ENCODE data around the gene LAMP5.

The LAMP5 gene

DNA sequence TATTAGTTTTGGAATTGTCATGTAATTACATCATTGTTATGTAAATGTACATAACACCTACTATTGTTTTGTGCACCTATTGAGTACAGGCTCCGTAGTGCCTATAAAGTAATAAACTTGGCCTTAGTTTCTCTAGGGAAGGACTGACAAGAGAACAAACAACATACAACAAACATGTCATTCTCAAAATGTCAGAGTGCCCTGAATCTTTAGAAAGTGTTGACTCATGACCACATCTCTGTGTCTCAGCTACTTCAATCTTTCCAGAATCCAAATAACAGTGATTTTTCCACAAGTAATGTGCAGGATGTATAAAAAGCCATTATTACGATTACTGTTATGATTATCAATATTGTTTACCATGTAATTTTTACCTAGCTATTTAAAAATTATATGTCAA is 17.2 kb downstream of the LAMP5 start:
- no peak for DNase-seq (ENCODE audit: insufficient read length, low spot score)

DNA sequence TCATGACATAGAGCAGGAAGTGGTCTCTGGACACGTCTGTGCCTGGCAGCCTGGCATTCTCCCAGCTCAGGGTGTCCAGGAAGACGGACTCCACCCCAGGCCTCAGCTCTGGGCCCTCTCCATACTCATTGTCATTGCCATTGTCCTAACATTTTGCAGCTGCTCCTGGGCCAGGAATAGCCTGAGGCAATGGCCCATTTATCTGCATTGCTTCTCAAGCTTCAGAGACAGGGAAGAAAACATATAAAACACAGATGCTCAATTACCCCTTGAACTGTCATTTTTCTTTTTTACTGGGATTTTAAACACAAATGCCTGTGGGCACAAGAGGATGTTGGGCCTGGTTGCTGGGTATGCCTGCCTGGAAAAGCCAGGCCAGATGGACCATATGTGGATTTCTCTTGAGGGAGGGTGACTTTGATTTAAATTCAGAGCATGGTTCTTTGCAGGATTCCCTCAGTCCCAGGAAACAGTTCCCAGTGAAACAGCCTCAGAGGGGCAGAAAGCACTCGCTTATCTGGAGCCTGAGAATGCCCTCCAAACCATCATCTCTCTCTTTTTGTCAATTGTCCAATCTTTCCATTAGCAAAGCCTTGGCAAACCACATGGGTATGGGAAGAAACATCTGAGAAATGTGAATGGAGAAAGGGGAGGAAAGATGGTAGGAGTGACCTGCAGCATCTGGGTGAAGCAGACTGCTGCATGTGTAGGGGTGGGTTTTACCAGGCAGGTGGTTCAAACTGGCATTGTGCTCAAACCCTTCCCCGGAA is 17.9 kb downstream of the LAMP5 start:
- DNase-seq (ENCODE audit: insufficient read length, low spot score) (no peak), FAIRE-seq (no peak)

More for the DNA sequence above, 17.2 kb downstream of the LAMP5 start:
- FAIRE-seq = no peak

DNA sequence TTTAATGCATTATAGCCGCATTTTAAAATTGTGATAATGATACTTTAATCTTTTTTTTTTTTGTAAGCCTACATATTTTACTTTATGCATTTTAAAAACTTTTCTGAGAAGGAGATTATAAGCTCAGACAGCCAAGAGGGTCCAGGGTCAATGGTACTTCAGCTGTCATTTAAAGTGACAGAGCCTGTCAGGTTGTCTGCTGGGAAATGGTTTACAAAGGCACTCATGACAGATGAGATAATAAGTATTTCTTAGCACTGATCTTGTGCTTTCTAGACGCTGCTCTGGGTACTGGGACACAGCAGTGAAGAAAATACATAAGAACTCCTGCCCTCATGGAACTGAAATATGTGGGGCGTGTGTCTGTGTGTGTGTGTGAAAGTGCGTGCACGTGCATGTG is 19.6 kb downstream of the LAMP5 start:
- FAIRE-seq (no peak), DNase-seq (ENCODE audit: insufficient read length, low spot score) (no peak)

DNA sequence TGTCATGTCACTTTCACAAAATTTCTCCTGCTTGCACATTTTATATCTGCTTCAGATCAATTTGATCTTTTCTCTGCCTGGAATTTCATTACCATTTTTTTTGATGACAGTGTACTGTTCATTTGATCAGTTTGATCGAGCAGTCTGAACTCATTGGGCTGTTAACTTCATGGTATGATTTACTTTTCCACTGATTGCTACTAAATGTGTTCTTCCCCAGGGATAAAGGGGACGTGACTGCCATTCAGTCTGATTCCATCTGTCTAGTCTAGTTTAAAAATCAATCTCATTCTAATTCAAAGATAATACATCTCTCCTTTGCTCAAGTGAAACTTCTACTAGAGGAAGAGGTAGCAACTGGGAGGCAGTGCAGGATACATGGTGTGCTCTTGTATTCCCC is 21.1 kb downstream of the LAMP5 start:
- no peak for FAIRE-seq
- no peak for DNase-seq (ENCODE audit: insufficient read length, low spot score)

DNA sequence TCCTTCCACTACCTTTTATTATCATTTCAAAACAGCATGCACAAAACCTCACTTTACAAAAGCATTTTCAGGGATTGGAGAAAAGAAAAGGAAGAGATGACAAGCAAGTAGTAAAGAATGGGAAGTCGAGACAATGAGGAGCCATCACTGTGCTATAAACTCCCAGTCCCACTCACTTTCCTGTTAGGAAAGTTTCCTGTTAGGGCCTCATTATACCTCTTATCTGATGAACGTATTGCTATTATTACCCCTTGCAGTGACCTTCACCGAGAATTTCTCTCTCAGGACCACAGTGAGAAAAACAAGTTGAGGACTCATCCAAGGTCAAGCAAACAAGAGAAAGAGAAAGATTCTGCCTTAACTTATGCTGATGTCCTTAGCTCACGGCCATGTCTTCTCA is 28.8 kb downstream of the LAMP5 start:
- DNase-seq (ENCODE audit: insufficient read length, low spot score) (no peak), FAIRE-seq (no peak)

DNA sequence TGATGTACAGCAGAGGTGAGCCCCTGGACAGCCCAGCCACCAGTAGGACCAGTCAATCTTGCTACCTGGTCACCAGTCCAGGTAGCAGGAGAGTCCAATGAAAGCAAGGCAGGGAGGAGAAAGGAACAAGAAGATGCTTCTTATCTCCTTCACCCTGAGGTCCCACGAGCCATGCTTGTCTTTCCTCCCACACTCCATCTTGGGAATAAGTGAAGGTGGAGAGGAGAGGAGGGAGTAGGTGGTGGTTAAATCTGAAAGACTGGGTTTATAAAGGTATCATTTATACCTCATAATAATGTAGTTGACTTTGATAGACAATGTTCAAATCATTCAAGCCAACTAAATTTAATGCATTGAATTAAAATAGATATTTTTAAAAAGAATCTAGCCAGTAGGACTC is 35.9 kb downstream of the LAMP5 start:
- DNase-seq (ENCODE audit: insufficient read length, low spot score) (no peak), FAIRE-seq (no peak)

DNA sequence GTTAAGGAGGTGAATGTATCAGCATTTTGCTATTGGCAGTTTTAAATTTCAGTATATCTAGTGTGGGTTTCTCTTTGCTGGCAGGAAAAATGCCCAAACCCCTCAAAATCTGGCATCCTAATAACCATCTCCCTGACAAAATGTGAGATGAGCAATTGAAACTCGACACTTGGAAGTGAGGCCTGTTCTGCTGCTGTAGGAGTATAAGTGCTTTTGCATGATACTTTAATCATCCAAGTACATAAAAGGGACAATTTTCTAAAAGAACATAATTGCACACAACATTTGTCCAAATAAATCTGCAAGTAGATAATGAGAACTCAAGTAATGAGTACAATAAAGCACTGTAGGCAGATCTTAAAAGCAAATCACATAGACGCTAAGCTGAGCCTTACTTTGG is 36.5 kb downstream of the LAMP5 start:
- DNase-seq (ENCODE audit: insufficient read length, low spot score) (no peak), FAIRE-seq (no peak)

DNA sequence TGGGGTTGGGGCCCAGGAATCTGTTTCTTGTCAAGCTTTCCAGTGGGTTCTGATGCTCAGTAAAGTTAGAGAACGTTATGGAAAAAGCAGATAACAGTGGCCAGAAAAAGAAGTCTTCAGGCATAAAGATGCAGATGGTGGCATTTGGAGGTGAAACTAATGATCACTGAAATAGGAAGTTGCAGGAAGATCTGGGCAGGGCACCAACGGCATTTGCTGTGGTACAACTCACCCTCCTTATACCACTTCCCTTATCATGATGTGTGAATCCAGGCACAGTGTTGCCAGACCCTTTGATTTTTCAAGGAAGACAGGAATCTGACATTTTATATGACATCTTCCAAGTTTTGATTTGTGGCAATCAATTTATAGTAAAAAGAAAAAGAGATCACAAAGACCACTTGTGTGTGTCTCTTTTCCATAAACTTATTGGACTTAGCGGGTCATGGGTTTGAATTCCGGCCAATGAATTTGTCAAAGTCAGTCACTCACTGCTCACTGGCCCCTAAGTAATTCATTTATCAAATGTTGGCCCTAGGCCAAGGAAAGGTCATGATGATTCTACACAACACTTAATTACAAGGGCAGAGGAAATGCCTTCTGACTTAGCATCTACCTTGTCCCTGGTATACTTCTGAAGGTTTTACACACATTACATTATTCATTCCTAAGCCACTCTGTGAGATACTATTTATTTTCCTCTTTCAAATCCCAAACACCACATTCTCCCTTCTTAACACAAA is 37.6 kb downstream of the LAMP5 start:
- FAIRE-seq (no peak), DNase-seq (ENCODE audit: insufficient read length, low spot score) (no peak)

DNA sequence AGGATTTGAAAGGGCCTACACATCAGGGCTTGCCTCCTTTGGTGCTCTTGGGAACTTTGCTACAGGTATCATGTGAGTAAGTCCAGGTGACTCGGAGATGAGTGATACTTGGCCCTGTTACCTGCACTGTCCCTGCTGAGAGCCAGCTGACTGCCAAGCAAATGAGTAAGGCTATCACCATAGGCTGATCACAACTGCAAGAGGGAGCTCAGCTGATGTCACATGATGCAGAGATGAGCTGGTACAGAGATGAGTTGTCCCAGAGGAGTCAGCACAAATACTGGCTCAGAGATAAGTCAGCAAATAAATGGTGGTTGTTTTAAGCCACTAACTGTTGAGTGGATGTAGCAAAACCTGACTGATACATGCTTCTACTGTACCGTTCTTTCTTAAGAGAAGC is 41.4 kb downstream of the LAMP5 start:
- DNase-seq (ENCODE audit: insufficient read length, low spot score) (no peak), FAIRE-seq (no peak)

DNA sequence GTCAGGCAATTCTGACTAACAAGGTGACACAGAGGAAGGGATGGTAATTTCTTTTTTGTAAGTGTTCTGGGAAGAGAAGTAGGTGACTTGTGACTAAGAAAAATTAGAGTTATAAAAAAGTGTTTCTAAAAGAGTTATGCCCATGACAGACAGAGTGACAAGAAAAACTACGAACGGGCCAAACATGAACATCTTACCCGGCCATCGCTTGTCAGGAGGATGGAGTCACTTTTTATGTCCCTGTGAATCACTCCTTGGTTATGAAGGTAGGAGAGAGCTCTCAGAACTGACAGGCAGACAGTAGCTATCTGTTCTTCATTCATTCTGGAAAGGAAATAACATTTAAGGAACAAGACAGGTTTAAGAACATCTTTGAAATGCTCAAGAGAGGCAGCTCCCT is 43.0 kb downstream of the LAMP5 start:
- no peak for FAIRE-seq

DNA sequence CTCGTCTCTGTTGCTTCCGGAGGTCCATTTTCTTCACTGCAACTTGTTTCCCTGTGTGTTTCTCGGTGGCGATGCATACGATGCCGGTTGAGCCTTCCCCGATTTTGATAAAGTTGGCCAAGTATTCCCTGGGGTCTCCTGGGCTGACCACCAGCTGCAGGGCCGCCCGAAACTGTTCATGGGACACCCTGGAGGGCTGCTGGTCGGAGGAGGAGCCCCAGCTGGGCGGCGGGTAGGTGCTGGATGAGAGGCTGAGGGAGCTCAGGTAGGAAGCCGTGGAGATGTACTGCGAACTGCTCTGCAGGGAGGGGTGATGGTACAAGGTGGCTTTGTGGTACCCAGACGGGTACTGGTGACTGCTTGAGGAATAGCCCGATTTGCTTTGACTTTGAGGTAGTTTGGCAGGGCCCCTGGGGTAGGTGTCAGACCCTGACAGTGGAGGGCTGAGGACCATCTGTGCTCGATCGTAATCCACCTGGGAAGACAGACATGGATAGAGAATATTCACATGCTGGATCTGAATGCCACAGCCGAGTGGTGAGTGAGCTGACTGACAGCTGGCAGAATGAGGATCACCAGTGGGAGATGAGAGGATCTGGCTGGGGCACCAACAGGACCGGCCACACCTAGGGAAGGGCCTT is 51.6 kb downstream of the LAMP5 start:
- FAIRE-seq (no peak), DNase-seq (ENCODE audit: insufficient read length, low spot score) (no peak)

More for the DNA sequence above, 43.0 kb downstream of the LAMP5 start:
- DNase-seq (ENCODE audit: insufficient read length, low spot score) = no peak

DNA sequence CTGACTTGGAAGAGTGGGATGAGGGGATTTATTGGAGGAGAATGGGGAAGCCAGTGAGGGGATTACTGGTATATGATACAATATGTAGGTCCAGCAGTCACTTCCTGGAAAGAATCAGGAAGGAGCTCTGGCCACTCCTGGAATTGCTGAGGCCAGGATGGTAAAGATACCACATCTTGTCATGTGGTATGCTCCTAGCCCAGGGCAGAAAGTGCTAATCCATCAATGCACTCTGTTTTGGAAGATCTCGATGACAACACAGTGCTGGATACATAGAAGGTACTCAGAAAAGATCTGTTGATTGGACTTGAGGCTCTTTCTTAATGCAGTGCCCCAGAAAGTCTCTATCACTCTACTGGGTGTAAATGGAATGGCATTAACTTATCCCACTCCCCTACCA is 52.6 kb downstream of the LAMP5 start:
- DNase-seq (ENCODE audit: insufficient read length, low spot score) = no peak
- FAIRE-seq = no peak

DNA sequence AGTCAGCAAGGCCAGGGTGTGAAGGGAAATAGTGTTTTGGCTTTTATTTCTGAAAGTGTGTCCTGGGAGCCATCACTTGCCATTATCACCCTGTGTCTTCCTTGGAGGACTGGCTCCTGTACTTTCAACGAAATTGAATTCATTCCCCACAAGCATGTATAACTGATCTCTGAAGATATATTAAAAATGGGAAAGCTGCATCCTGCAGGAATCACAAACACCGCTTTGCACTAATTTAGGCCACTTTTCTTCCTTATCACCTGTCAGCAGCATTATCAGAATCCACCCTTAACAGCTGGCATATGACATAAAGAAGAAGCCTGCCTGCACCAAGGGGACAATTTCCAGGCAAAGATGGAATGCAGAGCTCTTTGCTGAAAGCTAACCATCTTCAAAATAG is 56.2 kb downstream of the LAMP5 start:
- DNase-seq (ENCODE audit: insufficient read length, low spot score) = no peak
- FAIRE-seq = no peak

DNA sequence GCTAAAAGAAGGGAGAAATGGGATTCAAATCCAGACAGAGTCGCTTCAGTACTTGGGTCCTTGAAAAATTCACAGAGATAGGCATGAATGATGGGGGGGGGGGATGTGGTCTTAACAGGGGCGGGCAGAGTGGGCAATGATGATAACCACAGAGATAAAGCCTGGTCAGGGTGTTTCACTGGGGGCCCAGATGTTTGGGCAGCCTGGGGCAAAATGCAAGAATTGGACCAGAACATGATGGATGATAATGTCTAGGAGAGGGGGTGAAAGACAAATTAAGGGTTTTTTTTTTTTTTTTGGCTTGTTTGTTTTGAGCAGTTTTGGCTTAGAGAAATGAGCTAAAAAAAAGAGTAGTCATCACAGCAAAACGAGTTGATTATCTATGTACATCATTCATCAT is 57.4 kb downstream of the LAMP5 start:
- FAIRE-seq (no peak), DNase-seq (ENCODE audit: insufficient read length, low spot score) (no peak)

DNA sequence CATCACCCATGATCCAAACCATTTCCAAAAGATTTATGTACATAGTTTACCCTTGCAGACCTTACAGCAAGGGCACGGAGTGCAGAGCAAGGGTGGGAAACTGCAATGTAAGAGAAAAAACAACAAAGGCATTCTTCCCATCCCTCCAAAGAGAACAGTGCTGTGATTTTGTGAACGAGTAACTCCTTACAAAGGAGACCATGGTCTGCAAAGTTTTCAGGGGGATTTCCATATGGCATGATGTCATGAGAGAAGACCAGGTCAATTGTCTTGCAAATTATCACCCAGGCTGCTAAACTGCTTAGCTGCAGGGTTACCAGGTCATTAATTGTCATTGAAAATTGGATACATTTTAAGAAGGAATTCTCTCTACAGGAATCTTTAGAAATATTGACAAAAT is 58.3 kb downstream of the LAMP5 start:
- no peak for DNase-seq (ENCODE audit: insufficient read length, low spot score)
- FAIRE-seq = no peak

DNA sequence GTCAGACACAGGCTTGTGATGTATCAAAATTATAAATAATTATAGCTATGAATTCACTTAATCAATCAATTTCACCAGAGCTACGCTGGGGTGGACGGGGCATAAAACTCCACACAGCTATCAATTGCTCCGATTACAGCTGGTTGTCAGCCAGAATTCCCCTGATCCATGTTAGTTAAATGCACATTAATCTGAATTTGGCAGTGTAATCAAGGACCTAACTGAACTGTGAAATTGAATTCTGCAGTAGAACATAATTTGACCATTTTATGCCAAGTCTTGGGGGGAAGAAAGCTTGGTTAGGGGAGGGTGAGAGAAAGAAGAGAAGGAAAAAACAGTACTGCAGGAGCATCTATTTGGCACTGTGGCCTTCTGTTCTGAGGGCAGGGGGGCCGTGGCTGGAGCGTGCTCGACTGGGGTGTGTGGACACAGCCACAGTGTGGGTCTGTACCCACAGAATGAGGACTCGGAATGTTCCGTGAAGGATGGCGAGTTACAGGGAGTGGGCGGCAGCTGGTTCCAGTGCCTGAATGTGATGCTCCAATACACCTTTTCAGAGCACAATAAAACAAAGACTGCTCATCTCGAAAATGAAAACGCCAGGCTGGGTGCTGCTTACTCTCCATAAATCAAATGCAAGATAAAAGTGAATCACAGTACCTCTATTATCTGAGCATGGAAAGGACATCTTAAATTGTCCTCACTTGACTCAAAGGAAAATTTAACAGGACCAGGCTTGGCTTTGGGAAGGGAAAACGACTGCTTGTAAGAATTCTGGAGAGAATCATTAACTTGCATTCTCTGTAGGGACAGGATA is 59.2 kb downstream of the LAMP5 start:
- FAIRE-seq (no peak), DNase-seq (ENCODE audit: insufficient read length, low spot score) (no peak)

DNA sequence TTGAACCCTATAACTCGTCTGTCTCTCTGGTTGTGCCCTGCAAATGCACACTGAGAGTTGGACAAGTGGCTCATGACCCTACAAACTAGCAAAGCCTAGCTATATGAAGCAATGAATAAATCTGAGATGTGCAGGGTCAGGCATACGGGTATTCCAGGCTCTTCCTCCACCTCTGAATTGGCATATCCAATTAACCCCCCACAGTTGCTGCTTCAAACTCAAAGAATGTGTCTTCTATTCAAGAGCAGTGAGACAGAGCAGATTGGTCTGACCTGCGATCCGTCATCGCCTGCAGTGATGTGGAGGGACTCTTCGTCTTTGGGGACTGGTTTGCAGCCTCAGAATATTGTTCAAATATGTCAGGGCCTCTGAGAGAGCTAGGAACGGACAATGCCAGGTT is 59.8 kb downstream of the LAMP5 start:
- no peak for FAIRE-seq
- DNase-seq (ENCODE audit: insufficient read length, low spot score) = no peak

DNA sequence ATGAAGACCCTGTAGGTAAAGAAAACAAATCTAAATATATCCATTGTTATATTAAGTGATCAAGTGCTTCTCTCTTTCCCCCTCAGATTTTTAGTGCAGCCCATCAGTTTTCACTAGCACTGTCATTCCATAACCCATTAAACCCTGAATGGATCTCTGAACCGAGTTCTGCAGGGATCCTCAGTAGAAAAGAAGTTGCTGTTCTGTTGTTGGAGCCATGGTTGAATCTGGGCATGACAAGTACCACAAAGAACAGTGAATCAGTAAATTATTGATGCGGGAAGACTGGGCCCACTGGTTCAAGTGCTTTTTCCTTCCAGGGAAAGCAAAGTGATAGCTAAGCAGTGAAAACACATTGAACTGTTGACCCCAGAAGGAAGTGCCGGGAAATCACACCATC is 60.4 kb downstream of the LAMP5 start:
- DNase-seq (ENCODE audit: insufficient read length, low spot score) = no peak
- FAIRE-seq = no peak

DNA sequence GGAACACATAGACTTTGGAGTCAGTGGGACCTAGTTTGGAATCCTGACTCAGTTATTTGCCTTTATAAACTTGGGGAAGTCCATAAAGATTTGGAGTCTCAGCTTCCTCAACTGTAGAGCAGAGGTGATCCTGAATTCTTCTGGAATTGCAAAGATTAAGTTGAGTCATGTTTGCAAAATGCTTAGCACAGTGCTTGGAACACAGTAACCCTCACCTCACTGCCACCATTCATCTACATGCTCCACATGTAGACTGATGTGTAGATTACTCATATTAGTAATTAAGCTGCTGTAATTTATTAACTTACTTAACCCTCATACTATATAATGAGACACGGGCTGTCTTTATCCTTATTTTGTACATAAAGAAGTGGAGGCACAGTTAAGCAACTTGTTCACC is 61.4 kb downstream of the LAMP5 start:
- DNase-seq (ENCODE audit: insufficient read length, low spot score) (no peak), FAIRE-seq (no peak)

DNA sequence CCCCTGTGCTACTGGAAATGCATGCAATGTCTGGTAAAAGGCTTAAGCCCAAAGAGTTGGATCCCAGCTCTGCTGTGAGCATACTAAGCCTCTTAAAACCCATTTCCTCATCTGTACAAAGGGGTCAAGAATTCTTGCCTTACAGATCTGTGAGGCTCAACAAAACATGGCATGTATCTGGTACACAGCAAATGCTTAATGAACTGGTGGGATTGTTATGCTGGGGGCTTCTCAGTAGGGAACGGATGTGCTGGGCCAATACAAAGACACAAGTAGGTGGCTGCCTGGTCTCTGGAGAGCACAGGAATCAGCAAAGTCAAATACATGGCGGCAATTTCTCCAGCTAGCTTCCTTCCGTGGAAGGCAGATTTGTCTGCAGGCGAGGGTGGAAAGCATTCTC is 62.3 kb downstream of the LAMP5 start:
- DNase-seq (ENCODE audit: insufficient read length, low spot score) (no peak), FAIRE-seq (no peak)

DNA sequence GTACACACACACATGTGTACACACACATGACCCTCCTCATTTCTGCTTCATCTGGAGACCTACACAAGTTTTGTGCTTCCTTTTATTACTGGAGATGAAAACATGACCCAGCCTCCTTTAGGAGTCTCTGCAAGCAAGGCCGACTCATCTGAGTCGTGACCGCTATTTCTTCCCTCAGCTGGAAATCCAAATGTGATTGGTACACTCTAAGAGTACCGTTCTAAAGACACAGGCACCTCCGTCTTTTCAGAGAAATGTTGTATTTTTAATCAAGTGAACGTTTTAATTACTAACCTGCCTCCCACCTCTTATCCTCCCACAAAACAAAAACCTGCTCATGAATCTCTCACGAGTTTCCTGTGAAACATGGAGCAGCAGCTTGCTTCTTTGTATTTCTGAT is 63.0 kb downstream of the LAMP5 start:
- FAIRE-seq = no peak

More for the DNA sequence above, 63.0 kb downstream of the LAMP5 start:
- DNase-seq (ENCODE audit: insufficient read length, low spot score) = no peak

Data from GM19239 (cell line).